Inflammatory macrophage (primary cell): ENCODE data around the gene RPP21.

Source experiments
- DNase-seq, 2 donors: peaks; one replicate each; pipeline ENCODE4 v3.0.0-alpha.2; 2020 to 2022
- total RNA-seq, 18 experiments: gene quantifications; one replicate each; lab custom pipeline; 2026; ENCODE audit warnings: mixed read lengths in 6 of 18, inconsistent platforms in 2 of 18; lab: John Stamatoyannopoulos, UW

RPP21 gene
- 0.04 to 0.75 (median 0.40) reads per million in 18 experiments for total RNA-seq

DNA sequence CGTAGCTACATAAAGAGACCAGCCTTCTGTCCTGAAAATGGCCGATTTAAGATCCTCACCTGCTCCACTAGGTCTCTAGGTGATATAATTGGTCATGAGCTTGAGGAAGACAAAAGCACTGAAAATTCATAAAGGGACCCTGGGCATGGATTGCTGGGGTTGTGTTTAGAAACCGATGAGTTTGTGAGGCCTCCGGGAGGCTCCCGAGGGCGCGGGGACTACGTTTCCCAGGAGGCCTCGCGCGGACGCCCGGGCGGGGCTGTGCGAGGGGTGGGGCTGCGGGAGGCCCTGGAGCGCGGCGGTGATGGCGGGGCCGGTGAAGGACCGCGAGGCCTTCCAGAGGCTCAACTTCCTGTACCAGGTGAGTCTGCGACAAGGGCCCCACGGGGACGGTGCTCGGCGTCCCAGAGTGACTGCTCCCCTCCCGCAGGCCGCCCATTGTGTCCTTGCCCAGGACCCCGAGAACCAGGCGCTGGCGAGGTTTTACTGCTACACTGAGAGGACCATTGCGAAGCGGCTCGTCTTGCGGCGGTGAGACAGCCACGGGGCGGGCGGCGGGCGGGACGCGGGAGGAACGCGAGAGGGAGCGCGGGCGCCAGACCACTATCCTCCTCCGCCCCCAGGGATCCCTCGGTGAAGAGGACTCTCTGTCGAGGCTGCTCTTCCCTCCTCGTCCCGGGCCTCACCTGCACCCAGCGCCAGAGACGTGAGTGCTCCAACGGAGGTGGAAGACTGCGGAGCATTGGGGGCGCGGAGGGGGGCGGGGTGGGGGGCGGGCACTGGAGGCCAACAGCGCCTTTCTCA lies at the start of gene RPP21:
Gene RPP21, plus strand, starts transcription at position 289 of the 804 bp plus-strand sequence. Its CDS starts 16 bp downstream, at position 305.
- DNase-seq: peak; percentile 63 to 74

DNA sequence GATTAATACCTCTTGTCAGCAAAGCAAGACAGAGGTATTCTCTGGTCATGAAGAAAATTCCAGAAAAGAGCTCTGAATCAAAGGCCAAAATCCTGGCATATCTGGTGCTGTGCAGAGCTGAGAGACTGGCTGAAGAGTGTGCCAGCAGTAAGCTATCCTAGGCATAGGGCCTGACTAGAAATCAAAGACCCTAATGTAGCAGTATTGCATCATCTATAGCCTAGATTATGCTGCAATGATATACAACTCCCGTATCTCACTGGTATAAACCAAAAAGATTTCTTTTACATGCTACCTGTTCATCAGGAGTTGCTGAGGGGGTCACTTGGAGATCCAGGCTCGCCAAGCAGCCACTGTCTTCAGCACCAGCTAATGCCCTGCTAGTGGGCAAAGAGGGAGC lies 49.1 kb upstream of the RPP21 start:
- DNase-seq: no peak

DNA sequence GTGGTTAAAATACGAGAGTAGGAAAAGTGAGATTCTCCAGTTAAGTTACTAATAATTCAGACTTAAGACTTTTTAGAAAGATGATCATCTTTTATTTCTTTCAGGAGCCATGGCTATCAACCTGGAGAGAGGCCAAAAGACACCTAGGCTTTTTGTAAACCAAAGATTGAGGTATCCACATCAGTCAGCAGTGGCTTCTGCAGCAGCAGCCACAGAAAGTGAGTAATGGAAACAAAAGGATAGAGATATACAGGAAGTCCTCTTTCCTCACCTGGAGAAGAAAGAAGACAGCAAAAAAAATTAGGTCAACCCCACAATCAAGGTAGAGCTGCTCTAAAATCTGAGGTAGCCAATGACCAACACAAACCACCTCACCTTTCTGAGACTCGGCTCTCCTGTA lies 41.0 kb upstream of the RPP21 start:
- DNase-seq: no peak

DNA sequence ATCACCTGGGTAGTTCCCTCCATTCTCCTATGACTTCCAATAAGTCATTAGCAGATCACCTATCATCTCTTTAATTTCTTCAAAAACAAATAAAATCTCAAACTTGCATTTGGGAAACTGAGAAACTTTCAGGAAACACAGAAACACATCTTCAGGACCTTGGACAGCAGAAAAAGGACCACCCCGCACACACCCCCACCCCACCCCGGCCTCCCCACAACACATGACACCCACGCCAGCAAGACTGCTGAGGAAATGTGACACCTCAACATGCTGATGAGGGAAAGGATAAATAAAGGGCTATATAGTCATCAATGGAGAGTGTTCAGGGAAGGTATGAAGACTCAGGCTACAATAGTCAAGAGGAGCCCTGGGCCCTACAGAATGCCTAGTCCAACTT lies 33.9 kb upstream of the RPP21 start:
- no peak for DNase-seq

DNA sequence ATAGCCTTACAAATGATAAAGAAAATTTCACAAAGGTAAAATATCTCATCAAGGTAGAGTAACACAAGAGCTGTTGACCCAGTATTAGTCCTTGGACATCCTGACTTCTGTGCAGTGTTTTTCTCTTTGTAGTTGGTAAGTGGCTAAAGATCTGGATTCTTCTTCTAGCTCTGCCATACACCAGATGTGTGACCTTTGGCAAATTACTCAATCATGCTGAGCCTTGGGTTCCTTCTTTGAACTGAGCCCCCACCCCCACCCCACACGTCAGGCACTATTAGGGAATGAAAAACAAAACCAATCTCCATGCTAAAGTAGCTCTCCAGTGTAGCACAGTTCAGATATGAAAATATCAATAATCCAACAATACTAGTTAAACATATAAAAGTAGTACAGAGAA lies 33.3 kb upstream of the RPP21 start:
- peak in 1 of 2 donors; percentile 50 for DNase-seq

DNA sequence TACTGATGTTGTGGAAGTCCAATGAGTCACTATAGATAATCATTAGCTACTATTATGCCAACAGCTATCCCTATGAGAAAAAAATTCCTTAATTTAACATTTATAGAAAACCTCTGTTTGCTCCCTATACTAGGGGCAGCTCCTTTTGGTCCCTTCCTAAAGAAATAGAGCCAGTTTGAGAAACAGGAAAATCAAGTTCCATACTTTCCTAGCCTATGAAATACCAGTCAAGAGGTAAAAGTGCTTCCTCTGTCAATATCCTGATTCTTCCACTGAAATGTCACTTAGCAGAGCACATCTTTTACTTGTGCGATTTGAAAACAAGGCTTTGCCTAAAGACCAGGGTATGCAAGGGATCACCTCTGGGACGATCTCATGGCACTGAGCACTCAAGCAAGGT lies 32.7 kb upstream of the RPP21 start:
- no peak for DNase-seq

DNA sequence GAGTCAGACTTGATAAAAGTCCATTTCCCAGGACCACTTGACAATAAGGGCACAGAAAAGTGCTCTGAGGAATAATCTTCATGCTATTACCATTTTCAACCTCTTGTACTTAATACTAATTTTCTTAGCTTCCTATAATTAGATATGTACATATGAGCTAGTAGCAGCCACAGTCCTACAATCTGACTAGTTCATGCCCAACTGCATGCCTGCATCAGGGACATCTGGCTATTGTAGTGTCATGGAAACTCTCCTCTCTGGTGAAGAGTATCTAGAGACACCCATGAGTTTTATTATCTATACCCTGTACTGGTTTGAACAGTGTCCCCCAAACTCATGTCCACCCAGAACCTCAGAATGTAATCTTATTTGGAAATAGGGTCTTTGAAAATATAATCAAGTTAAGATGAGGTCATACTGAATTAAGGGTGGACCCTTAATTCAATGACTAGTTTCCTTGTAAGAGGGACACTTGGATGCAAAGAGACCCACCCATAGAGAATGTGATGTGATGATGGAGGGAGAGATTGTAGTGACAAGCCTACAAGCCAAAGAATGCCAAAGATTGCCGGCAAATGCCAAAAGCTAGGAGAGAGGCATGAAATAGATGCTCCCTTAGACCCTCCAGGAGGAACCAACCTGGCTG lies 32.2 kb upstream of the RPP21 start:
- no peak for DNase-seq

DNA sequence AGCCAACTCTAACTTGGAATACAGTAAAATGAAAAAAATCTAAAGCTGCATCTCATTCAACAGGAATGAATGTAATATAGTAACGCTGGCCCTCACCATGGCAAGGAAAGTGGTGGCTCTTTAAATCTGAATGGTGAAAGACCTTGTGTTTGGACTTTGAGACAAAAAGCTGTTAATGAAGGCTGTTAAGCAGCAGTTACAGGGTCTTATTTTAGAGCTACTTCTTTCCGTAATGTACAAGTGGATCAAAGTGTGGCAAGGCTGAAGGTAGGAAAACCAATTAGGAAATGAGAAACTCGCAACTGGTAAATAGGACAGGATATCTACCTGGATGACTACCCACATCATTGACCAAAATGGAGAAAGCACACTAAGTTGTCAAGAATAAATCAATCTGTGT lies 29.8 kb upstream of the RPP21 start:
- no peak for DNase-seq

DNA sequence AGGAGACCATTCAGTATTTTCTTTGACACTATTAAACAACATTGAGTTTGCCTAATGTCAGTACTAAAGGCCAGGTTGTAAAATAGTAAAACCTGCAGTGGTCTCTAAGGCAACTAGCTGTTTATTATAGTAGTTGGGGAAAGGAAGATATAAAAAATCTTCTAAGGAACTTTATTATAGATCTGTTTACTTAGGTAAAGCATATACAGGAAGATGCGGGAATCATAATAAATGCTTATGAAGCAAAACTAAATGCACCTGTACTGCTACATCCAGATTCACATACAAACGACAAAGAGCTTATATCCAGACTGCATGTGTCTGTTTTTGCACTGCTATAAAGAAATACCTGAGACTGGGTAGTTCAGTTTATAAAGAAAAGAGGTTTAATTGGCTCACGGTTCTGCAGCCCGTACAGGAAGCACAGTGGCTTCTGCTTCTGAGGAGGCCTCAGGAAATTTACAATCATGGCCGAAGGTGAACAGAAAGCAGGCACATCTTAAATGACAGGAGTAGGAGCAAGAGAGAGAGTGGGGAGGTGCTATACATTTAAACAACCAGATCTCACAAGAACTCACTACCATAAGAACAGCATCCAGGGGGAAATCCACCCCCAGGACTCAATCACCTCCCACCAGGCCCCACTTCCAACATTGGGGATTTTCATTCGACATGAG lies 26.9 kb upstream of the RPP21 start:
- no peak for DNase-seq

DNA sequence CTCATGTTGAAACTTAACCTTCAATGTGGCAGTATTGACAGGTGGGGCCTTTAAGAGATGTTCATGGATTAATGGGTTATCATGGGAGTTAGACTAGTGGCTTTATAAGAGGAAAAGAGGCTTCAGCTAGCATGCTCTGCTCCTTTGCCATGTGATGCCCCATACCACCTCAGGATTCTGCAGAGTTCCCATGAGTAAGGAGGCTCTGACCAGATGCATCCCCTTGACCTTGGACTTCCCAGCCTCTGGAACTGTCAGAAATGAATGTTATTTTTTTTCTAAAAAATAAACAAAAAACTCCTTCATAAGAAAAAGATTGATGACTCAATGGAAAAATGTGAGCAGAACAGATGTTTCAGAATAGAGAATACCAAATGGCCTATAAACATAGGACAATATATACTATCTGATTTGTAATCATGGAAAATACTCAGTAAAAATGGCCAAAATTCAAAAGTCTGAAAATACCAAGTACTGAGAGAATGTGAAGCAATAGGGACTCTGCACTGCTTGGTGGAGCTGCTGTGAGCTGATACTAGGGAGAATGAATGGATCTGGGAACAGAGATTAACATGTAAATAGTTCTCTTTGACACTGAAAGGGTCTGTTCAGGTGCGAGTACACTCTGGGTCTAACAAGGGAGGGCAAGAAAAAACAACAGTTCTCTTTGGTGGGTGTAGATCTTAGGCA lies 25.7 kb upstream of the RPP21 start:
- DNase-seq: no peak

DNA sequence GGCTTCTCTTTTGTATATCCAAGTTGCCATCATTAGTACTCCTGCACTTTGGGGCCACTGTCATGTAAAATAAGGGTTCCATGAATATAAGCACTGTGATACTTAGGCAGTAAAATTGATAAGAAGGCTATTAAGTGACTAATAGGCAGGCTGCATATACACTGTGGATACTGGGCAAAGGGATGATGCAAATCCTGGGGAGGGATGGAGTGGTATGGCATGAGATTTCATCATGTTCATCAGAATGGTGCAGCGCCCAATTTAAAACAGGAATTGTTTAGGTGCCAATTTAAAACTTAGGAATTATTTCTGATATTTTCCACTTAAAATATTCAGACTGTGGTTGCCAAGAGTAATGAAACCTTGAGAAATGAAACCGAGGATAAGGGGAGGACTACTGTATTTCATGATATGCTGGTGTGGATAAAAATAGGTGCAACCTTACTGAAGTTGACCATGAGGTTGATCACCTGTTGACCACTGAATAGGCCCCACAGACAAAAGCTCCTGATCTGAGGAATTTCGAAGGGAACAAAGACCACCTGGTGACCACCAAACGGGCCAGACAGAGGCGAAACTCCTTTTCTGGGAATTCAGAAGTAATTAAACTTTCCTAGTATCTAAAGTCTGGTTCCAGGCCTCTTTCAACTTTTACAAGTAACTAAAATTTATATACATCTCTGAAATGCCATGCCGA lies 23.1 kb upstream of the RPP21 start:
- no peak for DNase-seq

DNA sequence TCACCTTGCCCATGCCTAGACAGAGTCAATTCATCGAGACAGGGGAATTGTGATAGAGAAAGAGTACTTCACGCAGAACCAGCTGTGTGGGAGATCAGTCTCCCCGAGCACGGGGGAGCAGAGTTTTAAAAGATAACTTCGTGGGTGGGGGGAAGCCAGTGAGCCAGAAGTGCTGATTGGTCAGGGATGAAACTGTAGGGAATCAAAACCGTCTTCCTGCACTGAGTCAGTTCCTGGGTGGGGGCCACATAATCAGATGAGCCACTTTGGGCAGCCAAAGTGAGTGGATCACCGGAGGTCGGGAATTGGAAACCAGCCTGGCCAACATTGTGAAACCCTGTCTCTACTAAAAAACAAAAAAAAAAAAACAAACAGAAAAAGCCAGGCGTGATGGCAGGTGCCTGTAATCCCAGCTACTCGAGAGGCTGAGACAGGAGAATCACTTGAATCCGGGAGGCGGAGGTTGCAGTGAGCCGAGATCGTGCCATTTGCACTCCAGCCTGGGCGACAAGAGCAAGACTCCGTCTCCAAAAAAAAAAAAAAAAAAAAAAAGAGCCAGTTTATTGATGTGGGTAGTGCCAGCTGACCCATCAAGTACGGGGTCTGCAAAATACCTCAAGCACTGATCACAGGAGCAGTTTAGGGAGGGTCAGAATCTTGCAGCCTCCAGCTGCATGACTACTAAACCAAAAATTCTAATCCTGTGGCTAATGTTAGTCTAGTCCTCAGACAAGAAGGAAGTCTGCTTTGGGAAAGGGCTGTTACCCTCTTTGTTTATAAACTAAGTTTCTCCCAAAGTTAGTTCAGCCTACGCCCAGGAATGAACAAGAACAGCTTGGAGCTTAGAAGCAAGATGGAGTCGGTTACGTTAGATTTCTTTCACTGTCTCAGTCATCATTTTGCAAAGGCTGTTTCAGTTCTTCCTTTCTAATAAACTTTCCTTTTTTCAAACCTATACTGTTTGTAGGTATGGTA lies 22.1 kb upstream of the RPP21 start:
- peak in 1 of 2 donors; percentile 3 for DNase-seq

DNA sequence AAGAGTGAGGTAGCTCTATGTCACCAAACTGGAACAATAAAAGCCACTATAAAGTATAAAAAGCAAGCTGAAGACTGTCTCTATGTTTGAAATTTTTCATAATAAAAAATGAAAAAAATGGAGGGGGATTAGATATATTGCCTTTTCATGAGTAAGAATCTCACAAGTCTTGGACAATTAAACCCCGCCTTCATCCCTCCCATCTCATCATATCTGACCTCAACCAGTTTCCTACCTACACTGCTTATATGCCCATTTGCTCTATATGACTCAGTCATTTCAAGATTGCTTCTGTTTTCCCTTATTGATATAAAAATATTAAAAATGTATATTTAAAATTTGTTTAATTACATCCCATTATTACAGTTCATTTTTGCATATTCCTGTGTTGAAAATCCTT lies 21.1 kb upstream of the RPP21 start:
- DNase-seq: no peak

DNA sequence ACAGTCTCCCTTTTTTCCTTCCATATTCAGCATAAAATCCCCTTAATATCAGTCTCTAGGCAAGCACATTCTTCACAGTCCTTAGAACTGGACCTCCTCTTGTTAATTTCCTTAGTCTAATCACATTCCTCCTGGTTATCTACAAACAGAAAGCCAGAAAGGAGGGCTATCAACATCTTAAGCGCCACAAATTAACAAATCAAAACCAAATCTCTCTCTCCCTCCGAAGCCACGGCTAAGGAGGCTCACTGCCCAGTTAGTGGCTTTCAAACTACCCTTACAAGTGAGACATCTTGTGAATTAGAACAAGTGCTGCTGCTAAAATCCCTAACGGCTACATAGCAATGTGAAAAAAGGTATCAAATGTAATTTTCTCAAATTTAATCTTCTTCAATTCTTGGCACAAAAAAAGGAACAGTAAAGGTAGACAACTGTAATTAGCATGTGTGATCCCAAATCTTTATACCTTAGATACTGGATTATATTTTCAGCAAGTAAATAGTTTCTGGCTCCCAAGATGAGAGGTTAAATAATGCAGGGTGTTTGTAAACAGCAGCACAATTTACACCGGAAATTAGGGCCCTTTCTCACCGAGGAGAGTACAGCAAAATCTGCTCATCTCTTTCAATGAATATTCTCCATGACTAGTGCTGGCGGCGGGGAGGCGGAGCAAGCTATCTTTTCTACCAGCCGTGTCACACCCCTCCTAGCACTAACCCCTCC lies 19.6 kb upstream of the RPP21 start:
- peak in 1 of 2 donors; percentile 20 for DNase-seq

DNA sequence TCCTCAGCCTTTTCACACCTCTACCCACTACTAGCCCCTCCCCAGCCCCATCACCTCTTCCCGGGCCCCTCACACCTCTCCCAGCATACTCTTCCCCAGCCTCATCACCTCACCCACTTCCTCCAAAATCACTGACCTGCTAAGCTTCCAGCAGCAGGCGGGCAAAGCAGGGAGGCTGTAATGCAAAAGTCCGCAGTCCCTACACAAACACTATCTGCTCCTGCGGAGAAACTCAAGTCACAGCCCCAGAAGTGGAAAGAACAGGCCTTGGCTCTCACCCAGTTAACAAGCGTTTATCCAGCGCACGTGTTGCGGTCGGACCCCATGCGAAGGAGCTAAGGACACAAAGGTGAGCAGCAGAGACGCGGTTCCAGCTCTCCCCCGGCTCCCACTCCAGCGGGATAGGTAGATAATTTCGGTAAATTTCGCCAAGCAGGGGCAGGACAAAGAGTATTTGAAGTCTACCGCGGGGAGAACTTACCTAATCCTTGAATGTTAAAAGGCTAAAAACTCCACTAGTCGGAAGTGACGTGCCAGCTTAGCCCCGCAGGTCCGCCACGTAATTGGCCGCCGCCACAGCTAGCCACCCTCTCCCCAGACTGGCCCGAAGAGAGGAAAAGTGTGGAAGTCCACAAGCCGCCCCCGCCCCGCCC lies 19.0 kb upstream of the RPP21 start:
- peak in 1 of 2 donors; percentile 75 for DNase-seq

DNA sequence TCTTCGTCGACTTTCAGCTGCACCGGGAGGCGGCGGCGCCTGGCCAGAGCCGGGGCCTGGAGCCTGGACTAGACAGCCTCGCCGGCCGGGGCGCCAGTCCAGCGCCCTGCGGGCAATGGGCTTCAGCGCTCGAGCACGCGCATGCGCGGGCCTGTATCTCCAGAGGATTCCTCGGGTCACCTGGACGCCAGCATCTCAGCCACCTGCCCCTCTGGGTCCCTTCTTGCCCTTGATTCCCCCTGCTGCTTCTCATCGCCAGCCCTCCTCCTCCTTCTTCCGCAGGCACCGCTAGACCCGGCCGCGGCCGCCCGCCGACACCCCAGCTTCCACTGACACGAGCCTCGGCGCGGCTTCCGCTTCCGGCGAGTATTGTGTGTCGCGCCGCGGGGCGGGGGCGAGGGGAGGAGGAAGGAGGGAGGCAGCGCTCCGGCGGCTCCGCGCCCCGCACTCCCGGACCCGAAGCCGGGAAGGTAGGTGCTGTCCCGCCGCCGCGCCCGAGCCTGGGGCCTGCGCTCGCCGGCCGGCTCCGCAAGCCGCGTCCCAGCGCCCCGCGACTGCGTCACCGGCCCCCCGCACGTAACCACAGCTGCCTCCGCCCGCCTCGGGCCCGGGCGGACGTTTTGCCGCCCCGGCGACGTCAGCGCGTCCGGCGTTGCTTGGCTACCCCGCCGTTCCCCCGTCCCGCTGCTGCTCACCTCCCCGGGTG lies 18.3 kb upstream of the RPP21 start, which contains the start of gene TRIM39:
Gene TRIM39, plus strand, starts transcription at position 402 of the 706 bp plus-strand sequence. CDS start 2,391 bp downstream, outside the sequence.
- peak; percentile 77 to 88 for DNase-seq

DNA sequence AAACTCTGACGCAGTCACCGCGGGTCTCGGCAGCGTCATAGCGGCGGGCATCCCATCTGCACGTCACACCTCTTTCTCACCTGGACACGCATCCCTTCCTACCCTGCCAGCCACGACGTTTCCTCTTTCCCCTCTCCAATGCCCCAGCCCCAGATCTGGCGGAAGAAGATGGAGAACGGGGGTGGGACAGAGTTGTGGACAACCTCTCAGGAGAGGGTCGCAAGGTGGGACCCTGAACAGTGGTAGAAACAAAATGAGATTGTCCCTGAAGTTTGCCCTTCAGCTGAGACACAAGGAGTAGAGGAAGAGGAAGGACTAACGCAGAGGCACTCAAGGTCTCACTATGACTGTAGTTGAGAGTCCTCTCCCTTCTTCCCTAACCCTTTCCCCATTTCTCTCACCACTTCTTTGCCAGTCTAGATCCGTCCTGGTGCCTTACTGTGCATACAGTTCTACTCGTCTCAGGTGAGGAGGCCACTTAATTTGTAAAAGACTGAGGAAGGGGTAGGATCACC lies 17.7 kb upstream of the RPP21 start:
- peak; percentile 8 to 11 for DNase-seq

DNA sequence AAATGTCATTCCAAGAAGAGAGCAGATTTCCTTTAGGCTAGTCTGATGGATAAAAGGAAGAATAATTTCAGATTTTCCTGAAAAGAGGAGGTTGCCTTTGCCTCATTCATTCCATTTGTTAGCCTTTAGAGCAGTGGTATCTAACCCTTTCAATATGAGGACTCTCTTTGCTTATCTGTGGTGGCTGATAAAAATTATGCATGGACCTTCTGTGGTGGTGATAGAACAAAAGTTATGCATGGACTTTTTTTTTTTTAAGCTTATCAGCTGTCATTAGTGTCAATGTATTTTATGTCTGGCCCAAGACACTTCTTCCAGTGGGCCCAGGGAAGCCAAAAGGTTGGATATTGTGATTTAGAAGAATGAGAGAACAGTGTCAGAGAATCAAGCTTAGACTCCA lies 16.6 kb upstream of the RPP21 start:
- no peak for DNase-seq

DNA sequence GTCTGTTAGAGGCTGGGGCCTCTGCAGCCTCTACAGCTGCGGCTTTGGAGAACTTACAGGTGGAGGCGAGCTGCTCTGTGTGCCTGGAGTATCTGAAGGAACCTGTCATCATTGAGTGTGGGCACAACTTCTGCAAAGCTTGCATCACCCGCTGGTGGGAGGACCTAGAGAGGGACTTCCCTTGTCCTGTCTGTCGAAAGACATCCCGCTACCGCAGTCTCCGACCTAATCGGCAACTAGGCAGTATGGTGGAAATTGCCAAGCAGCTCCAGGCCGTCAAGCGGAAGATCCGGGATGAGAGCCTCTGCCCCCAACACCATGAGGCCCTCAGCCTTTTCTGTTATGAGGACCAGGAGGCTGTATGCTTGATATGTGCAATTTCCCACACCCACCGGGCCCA lies 15.6 kb upstream of the RPP21 start:
- DNase-seq: peak; percentile 91 to 94
